Hindlimb muscle (tissue), 1 donor: ENCODE data around the gene PBX3. TPM values are rescaled to one million over a fixed set of nuclear protein-coding genes. Genes with fewer than 3 reads are reported as not detected.
"Not testable (repeated sequence)": the region's sequence is repeated elsewhere in the genome, so short reads cannot be mapped to it uniquely, and the experiment has no call there.

Experiments
- DNase-seq: peaks from one replicate; pipeline ENCODE4 v3.0.0-alpha.2; 2013
- polyA plus RNA-seq: library from polyadenylated mRNA; unstranded; fragments of 120-200 nt; gene quantifications from one replicate; pipeline ENCODE4 v1.2.1, GENCODE V29; 2013; ENCODE audit not compliant: insufficient read length

Gene PBX3
- polyA plus RNA-seq, 1 donor, result 10.2 TPM

DNA sequence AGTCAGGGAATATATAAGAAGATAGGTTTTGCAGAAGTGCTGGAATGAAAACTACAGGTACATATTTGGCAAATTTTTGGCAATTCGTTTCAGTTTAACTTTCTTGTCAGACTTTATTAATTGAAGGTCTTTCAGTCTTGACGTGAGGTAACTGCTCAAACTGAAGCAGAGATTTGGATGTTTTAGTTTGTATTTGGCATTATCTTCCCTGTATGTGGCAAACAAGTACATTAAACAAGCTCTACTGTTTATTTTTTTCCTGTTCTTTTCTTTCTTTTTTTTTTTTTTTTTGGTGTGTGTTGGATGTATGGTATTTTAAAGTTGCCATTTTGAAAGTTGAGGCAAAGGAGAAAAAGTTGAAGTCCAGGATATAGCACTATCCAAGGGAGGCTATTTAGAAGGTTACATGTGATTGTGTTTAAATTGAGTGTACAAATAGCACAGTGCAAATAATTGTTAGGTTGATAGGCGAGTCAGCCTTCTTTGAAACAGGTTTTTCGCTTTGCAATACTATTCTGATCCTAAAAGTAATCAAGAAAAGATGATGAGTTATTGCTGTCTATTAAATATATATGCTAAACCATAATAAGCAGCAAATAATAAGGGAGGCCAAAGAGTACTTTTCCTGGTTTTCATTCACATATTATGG, 2.2 kb downstream of the PBX3 start:
- no peak for DNase-seq

DNA sequence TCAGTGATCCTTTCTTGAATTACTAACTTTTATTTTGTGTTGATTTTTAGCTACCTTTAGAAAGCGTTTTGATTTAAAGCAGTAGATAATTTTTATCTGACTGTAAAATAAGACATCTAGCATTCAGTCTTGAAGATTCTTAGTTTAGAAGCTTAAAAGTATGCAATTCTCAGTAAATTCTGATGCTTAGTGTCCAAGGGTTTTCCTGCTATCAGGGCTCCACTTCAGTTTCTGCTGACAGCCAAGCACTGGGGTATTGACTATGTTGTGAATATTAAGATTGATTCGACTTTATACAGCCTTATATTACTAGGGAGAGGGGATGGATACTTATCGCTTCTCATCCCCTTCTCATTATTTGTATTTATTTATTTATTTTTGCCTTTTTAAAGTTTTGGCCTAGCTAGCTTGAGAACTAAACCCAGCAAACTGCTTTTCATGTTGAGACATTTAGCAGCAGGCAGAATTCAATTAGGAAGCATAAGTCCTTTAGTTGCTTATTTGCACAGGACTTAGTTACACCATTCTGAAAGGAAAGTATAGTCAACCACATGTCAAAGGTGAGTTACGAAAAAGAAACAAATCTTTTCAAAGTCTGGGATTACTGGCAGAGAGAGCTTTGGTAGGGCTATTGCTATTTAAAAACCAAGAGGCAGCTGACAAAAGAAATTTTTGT, 2.9 kb downstream of the PBX3 start:
- DNase-seq, result no peak

DNA sequence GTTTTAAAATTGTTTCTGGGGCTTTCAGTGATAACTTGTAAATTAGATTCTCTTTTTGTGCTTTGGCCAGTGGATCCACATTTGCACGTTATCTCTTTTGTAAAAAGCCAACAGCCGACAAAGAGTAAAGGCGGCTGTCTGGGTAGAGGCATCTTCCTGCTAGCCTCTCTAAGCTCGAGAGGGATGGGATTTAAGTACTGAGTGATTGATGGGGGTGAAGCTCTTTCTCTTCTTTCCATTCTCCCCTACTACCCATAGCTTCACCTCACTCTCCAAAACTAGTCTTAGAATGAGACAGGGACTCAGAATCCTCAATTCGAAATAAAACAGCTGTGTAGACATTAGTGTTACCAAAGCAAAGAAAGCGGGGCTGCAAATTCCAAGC, 3.4 kb downstream of the PBX3 start:
- no peak for DNase-seq

DNA sequence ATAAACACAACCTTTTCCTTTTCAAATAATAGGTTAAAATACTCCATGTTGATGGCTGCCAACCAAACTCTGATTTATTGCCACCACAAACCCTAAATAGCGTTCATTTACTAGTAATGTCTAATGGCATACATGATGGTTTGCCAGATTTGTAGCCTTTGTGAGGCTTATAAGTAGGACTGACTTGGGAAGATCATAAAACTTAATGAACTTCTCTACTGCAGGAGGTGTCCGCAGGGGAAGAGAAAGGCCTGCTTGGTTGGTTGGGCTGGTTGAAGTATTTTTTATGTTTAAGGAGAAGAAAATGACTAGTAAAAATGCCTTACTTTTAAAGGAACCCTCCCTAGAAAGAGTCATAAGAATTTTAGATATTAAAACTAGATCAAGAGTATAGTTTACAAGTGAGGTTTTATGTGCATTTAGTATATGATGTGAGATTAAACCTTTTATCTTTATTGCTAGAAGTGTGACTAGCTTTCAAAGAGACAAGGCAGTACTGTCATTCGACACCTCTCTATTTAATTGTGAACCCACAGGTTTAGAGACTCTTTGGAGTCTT, 5.0 kb downstream of the PBX3 start:
- DNase-seq, result no peak

DNA sequence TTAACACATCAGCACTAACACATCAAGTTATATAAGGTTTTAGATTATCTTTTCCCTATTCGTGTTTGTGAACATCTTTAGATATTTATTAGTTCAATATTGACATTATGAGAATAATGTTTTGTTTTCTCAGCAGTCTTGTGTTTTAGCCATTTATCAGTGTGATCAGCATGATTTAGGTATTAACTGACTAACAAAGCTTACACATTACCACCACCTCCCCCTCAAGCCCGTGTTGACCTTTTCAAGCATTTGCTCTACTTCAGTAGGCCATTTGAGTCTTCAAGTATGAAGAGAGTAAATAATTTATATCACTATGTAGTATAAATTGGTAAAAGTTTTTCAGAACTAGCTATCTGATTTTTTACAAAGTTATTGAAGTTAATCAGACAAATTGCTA, 6.9 kb downstream of the PBX3 start:
- no peak for DNase-seq

DNA sequence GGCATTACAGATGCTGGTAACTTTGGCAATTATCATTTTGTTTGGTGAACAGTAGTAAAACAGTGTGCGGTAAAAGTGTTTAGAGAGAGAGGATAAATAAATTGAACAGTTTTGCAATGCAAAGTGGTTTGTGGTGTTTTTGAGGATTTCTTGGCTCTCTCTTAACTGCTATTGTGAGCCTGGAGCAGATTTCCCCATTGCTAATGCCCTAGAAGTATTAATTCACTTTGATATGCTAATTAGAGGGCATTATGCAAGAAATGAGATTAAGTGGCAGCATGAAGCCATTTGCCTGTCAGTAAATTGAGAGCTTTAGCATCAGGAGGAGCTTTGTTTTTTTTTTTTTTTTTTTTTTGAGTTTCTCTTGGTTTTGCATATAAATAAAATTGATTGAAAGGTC, 8.2 kb downstream of the PBX3 start:
- no peak for DNase-seq

DNA sequence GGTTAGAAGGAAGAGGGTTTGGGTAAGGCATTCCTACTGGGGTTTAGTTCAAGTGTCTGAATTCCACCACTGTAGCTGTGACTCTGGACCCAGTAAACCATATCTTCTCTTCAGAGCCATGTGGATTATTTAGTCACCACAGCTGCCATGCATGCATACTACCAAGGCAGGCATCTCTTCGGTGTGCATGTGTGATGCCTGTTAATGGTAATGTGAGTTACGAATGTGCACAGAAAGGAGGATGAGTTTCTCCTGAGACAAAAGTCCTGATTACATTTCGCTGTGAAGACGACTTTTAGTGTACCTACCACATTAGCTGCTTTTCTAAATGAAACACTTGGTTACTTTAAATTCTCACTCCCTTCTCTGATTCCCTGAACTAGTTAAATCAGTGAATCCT, 9.3 kb downstream of the PBX3 start:
- DNase-seq, result no peak

DNA sequence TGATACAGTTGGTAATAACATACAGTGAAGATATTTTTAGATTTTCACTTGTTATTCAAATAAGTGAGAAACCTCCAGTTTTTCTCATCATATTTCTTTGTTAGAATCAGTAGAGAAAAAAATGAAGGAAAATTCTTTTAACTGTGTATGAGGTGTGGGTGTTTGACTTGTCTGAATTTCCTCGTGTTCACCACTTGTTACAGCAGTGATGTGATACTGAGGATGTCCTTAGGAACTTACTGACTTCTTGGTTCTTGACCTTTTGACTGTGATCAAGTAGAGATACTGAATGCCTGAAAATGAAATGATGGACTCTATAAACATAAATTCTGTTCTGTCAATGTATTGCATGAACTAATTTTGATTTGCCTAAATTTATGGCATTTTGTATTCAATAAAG, 10.7 kb downstream of the PBX3 start:
- no peak for DNase-seq

DNA sequence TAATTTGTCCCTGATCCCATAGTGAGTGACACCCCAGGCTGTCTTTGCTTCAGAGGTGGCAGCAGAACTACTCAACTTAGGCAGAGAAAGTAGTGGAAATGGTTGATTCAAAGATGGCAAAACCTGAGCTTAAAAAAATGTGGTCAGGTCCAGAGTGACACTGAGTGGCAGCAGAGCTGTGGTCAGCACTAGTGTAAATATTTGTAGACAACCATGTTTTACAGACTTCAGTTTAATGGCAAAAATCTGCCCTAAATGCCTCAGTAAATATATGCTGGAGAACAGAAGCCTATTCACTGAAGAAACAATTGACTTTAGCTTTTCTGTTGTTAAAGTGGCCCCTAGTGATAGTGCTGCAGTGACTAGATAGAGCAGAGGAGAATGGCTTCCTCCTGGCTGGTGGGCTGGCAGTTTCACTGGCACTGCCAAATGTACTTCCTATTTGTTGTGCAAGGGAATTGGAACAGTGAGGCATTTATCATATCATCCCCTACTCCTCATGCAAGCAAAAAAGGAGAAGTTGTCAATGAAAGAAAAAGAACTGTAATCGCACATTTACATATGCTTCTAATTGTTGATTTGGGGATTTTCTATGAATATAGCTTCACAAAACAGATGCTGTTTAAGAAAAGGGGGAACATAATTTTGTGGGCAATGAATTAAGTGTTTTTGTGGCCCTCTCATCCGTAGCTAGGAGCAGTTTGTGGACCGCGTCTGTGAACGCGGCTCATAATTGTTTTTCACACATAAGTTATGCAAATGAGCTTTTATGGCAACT, 12.0 kb downstream of the PBX3 start:
- DNase-seq, result no peak

DNA sequence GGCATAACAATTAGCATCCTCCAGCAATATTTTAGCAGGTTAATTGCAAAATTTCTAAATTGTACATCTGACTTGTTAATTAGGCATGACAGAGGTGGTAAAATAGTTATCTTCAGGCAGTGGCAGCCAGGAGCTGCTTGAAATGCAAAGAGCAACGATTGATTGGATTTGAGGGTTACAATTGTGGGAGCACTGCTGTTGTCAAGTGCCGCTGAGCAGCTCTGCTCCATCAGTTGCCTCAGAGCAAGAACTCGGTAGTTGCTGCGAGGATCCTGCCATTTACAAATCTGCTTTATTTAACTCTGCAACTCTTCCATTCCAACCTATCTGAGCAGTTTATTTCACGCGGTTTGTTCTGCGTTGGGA, 12.6 kb downstream of the PBX3 start:
- no peak for DNase-seq

DNA sequence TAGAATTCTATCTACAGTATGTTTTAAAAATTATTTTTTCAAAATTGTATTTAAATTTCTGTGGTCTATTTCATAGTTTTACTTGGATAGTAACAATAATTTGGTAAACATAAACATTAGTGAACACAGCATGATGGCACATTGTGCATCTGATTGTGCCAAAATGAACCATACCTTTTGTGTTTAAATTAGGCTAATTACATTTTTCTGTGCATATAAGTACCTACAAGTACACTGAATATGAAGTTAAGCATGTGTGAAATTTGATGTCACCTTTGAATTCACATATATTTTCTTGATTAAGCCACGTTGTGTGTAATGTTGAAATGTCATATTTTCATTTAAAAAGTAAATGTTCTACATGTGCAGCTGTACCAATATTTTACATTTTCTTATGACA, 13.4 kb downstream of the PBX3 start:
- DNase-seq, result no peak

DNA sequence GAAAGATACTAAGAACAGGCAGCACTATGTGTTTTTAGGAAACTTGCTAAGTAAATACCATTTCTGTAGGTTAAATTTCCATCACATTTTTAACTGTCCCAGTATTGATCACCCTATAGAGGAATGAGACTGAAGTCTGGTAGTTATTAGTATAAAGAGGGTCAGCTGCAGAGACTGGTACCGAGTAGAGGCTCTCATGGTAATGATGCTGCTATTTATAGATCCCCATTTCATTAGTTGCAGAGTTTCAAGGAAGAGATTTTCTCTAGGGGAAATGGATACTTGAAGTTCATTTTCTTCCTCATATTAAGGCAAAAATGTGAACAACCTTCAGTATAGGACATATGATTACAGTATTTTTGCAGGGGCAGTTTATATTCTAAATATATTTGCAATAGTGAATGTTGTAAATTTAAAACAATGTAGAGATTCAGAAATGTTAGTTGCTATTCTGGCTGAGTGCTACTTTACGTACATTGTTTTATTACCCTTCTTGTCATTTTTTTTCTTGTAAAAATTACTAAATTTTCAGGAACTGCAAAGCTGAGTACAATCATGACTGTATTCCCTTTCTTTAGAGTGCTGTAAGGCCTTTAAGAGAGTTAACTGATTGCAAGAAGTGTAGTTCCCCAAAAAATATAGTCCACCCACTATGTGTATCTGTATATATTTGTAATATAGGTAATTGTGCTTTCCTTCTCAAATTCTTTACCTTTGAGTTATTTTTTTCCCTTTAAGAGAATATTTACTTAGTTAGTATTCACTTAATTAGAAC, 14.7 kb downstream of the PBX3 start:
- DNase-seq, result no peak

DNA sequence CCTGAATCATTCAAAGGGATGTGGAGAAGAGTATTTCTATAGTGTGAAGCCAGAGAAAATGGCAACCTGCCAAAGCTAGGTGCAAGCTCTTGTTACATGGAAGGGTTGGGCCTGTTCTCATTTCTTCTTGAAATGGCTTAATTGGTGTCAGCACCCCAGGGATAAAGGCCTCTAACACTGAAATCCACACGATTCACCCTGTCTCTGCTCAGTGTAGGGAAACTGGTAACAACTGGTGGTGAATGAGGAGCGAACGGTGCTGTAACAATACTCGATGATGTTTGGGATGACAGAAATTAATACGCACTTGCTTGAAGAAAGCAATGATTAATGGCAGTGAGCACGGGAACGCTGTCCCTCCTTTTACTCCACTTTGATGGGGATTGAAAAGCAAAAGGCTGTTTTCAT, 16.2 kb downstream of the PBX3 start:
- no peak for DNase-seq

DNA sequence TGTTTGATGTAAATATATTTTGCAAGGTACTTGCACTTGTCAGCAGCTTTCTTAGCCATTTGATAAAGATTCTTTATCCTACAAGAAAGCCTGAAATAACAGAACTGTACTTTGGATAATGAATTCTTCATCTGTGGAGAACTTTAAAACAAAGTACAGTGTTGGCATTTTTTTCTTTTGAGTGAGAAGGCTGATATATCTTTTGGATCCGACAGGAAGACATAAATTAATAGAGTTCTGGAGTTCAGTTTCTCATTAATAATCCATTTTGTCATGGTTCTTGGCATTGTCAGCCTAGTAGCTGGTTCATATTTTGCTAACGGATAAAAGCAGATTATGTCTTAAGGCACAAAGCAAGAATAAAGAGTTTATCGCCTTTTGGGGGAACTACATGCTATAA, 17.0 kb downstream of the PBX3 start:
- DNase-seq, result no peak

DNA sequence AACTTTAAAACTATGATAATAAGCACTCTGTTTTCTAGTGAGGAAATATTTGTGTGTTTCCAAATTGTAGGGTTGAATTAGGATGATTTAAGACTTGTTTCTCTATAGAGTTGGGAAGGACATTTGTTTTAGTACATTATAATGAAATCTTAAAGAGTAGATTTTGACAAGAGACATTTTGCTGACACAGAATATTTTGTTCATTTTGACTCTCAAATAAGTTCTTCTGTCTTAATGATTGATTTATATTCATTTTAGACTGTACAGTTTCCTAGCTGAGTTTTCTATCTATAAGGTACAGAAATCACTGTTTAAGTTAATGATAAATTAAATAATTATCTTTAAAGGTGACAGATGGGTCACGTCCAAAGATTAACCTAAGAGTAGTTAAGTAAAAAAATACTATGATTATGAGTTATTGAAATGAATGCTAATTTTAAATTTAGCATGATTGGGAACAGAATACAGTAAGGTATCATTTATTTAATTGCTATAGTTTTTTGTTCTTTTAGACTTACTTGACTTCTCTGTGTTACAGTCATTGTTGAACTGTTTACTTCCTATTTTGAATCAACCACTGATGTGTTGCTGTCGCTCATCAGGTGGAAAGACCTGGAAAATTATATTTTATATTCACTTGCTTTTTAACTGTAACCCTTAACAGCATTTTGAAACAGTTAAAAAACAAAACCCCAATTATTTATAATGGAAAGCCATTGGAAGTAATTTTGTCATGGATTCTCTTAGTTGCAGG, 19.5 kb downstream of the PBX3 start:
- DNase-seq, result no peak

DNA sequence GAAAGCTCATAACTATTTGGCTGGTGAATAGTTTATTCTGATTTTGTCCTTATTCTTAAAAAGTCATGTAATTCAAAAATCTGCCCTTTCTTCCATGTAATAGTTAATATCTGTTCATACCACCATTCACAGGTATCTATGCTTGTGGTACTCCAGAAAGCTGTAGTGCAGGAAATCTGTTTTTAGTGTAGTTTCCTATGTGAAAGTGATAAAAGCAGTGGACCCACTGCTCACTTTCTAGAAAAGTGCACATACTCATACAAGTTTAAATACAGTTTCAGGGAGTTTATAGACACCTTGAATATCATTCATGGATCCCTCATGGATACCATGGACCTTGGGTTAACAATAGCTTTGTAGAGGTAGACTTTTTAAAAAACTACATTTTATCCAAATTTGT, 20.2 kb downstream of the PBX3 start:
- DNase-seq, result no peak

DNA sequence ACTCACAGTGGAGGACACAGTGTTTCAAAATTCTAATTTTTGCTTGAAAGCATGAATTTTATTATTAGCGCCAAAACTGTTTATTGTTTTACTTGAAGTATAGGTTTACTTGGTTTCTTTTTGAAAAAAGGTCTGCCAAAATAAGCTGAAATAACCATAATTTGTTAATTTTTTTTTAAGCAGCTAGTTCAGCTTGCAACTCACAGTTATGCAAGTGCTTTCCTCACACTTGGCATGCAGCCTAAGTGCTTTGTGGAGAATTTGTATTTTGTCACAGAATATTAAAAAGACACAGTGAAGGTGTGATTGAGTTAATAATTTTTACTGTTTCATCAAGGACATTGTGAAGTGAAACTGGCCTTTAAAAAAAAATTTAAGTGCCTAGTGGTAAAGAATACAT, 21.6 kb downstream of the PBX3 start:
- no peak for DNase-seq

DNA sequence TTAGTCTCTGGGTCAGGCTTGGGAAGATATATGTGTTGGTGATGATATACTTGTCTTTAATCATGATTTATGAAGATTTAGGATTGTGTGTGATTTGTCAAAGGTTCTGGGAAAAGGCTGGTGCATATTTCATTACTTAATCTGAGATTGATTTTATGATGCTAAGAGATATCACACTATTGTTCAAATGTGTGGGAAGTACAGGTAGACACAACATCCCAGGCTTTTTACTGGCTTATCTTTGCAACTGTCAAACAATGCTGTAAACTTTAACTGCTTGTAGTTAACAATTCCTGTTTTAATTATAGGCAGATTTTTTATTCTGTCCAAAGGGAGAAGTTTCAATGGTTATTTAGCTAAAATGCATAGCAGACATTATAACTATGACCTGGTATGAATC, 23.9 kb downstream of the PBX3 start:
- no peak for DNase-seq

DNA sequence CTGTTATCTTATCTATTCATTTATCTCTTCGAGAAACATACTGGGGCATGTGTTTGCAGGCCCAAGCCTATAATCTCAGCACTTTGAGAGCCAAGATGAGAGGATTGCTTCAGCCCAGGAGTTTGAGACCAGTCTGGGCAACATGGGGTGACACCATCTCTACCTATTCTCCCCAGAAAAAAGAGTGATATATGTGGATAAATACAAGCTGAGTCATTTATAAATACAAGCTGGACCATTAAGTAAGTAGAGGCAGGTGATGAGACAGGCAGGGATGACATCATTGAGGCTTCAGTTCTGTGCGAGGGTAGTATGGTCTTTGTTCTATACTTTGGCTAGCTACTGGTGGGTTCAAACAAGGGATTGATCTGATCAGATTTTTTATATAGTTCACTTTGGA, 25.6 kb downstream of the PBX3 start:
- DNase-seq, result no peak

DNA sequence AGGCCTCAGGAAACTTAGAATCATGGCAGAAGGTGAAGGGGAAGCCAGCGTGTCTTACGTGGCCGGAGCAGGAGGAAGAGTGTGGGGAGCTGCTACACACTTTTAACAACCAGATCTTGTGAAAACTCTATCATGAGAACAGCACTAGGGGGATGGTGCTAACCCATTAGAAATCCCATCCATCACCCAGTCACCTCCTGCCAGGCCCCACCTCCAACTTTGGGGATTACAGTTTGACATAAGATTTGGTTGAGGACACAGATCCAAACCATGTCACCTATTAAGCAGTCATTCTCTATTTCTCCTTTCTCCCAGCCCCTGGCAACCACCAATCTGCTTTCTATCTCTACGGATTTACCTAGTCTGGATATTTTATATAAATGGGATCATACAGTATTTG, 26.9 kb downstream of the PBX3 start:
- DNase-seq, result no peak

DNA sequence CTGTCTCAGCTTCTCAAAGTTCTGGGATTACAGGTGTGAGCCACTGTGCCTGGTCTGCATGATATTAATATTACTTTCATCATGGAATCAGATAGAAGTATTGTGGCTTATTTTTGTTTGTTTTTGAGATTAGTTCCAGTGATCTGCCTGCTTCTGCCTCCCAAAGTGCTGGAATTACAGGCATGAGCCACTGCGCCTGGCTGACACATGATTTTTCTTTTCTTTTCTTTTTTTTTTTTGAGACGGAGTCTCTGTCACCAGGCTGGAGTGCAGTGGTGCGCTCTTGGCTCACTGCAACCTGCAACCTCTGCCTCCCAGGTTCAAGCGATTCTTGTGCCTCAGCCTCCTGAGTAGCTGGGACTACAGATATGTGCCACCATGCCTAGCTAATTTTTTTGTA, 29.6 kb downstream of the PBX3 start:
- not testable (repeated sequence) for DNase-seq

DNA sequence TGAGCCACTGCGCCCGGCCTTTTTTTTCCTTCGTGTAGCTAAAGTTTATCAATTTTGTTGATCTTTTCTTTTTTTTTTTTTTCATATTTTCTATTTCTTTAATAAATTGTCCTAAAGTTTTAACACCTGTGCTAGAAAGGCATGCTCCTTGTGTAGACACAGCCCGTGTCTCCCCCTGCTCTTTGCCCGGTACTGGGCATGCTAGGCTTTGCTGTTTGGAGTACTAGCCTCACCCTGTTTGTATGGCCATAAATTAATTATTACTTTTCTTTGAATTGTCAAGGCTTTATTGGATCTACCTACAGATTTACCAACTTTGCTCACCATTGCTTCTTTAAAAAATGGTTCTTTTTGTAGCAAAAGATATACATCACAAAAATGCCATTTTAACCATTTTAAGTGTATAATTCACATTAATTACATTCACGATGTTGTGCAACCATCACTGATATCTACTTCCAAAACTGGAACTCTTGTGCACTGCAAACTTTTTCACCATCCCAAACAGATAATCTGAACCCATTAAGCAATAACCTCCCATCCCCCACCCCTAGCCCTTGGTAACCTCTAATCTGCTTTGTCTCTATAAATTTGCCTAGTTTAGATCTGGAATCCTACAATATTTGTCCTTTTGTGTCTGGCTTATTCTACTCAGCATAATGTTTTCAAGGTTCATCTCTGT, 31.5 kb downstream of the PBX3 start:
- not testable (repeated sequence) for DNase-seq
